Dendritic cell treated with granulocyte-macrophage colony-stimulating factor and Interleukin-4, amounts not matched to agents 40 ng/mL and 50 ng/mL, for 4 days (primary cell): ENCODE measurements around the gene CCNL2.
"Not testable (repeated sequence)": the region's sequence is repeated elsewhere in the genome, so short reads cannot be mapped to it uniquely, and the experiment has no call there.

Experiments
- H3K27ac Mint-ChIP-seq: one replicate; pipeline ENCODE4 v1.8.0; 2022; ENCODE audit warnings: mild to moderate bottlenecking, mixed read lengths
- H3K27me3 Mint-ChIP-seq: one replicate; pipeline ENCODE4 v1.8.0; 2022; ENCODE audit warnings: mild to moderate bottlenecking, mixed read lengths
- H3K36me3 Mint-ChIP-seq: one replicate; pipeline ENCODE4 v1.8.0; 2022; ENCODE audit warnings: low read depth, mixed read lengths
- H3K4me1 Mint-ChIP-seq: one replicate; pipeline ENCODE4 v1.8.0; 2022; ENCODE audit warnings: low read depth, mixed read lengths
- H3K4me3 Mint-ChIP-seq: one replicate; pipeline ENCODE4 v1.8.0; 2022; ENCODE audit warnings: mild to moderate bottlenecking, moderate library complexity, mixed read lengths
- H3K9me3 Mint-ChIP-seq: one replicate; pipeline ENCODE4 v1.8.0; 2022; ENCODE audit warnings: mixed read lengths
- intact Hi-C: fragments of 100-400 bp; cut with micrococcal nuclease; formaldehyde crosslinking; loops from one replicate; pipeline ENCODE4 v1.15.0; 2022

CCNL2 gene

GRCh38 chr1:1399187-1399871 lies at the start of gene CCNL2:
Gene CCNL2, minus strand, starts transcription at chr1:1399335. Its CDS starts 29 bp downstream, at chr1:1399306.
- intact Hi-C loops, result loop anchor here (1.0 kb wide), 1 partner anchor 24 kb away; the partner anchor contains the start of gene AURKAIP1
- Mint-ChIP-seq H3K4me1 (peaks cover 50% of the 10 kb centered on the region), H3K36me3 (peaks cover 92% of the 10 kb centered on the region), H3K27me3 (no peaks in the 10 kb centered on the region), H3K27ac (peak within 1 kb of the TSS; percentile 90), H3K9me3 (no peaks in the 10 kb centered on the region), H3K4me3 (peak within 1 kb of the TSS; percentile 91)

- H3K9me3 Mint-ChIP-seq, H3K27ac Mint-ChIP-seq, H3K4me1 Mint-ChIP-seq, intact Hi-C loops, H3K36me3 Mint-ChIP-seq, H3K4me3 Mint-ChIP-seq: not testable (repeated sequence)
- peaks cover 16% of the 10 kb centered on the region for H3K27me3 Mint-ChIP-seq
These were observed 47.5 kb upstream of the CCNL2 start for GRCh38 chr1:1446631-1447030.

GRCh38 chr1:1442069-1442770 lies 43.1 kb upstream of the CCNL2 start:
- intact Hi-C loops, result no loop called here
- Mint-ChIP-seq H3K4me1 (peaks cover 7% of the 10 kb centered on the region), H3K36me3 (no peaks in the 10 kb centered on the region), H3K27me3 (peaks cover 36% of the 10 kb centered on the region), H3K27ac (no peak overlapping the region), H3K4me3 (no peak overlapping the region), H3K9me3 (no peaks in the 10 kb centered on the region)

DNA sequence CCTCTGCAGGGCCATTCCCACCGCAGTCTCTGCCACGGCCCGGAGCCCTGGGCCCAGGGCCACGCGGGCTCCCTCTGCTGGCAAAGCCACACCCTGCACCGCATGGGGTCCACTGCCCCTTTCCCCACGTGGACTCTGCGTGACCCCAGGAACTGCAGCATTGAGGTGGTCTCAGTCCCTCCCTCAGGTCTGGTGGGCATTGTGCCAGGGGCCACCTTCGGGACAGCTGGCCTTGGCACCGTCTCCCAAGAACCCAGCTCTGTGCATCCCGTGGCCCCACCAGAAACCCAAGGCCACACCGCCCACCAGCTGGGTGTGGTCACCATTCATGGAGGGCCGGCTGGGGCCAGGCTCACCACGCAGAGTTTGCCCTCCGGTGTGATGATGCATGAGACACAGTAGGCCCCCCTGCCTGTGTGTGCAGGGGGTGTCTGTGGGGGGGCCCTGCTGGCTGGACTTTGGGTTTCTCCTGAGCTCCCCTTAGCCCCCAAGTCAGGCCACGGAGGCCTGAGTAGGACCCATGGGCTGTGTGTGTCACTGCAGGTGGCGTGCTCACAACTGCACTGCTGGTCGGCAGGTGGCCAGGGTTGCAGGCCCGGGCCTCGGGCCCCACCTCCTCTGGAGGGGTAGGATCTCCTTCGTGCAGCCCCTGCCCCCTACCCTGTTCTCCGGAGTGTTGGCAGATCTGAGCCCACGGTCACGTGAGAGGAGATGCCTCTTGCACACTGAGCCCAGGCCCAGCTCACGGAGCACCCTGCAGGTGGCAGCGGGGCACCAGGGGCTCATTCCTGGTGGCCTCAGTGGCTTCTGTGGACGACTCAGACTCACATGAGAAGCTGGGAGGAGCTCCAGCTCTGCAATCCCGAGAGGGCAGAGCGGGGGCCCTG lies 42.1 kb upstream of the CCNL2 start:
- Mint-ChIP-seq H3K36me3 (no peaks in the 10 kb centered on the region), H3K27me3 (peaks cover 45% of the 10 kb centered on the region), H3K9me3 (no peaks in the 10 kb centered on the region), H3K4me3 (no peak overlapping the region), H3K27ac (no peak overlapping the region), H3K4me1 (peaks cover 11% of the 10 kb centered on the region)
- intact Hi-C loops, result no loop called here

DNA sequence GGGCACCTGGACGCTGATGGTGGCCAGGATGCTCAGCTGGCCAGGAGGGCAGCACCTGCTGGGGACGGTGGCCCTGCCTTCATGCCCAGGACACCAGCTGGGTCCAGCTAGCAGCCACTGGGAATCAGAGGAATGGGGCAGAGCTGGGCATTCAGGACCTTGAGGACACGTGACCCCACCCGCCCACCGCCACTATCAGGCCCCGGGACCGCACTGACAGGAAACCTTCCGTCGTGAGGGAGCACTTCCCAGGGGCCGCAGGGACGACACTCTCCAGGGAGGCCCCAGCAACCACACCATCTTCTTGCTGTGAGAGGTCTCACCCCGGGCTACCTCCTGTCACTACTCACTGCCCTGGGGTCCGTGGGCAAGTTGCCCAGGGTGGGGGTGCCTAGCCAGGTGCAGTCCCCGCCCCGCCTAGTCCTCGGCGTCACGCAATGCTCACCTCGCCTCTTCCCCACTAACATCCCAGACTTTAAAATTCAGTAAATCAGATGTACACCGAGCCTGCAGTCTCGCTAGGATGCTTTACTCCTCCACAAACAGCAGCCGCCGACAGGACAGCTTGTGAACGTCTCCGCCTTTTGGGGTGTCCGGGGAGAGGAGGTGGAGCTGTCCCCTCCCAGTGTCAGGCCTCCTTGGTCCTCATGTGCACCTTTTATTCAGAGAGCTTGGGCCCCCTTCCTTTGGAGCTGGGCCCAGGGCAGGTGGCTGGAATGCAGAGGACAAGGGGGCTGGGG lies 41.3 kb upstream of the CCNL2 start:
- H3K4me3 Mint-ChIP-seq, result no peak overlapping the region
- H3K27ac Mint-ChIP-seq, result no peak overlapping the region
- intact Hi-C loops, result no loop called here
- no peaks in the 10 kb centered on the region for H3K9me3 Mint-ChIP-seq
- H3K36me3 Mint-ChIP-seq, result no peaks in the 10 kb centered on the region
- H3K4me1 Mint-ChIP-seq, result peaks cover 14% of the 10 kb centered on the region
- peaks cover 50% of the 10 kb centered on the region for H3K27me3 Mint-ChIP-seq

DNA sequence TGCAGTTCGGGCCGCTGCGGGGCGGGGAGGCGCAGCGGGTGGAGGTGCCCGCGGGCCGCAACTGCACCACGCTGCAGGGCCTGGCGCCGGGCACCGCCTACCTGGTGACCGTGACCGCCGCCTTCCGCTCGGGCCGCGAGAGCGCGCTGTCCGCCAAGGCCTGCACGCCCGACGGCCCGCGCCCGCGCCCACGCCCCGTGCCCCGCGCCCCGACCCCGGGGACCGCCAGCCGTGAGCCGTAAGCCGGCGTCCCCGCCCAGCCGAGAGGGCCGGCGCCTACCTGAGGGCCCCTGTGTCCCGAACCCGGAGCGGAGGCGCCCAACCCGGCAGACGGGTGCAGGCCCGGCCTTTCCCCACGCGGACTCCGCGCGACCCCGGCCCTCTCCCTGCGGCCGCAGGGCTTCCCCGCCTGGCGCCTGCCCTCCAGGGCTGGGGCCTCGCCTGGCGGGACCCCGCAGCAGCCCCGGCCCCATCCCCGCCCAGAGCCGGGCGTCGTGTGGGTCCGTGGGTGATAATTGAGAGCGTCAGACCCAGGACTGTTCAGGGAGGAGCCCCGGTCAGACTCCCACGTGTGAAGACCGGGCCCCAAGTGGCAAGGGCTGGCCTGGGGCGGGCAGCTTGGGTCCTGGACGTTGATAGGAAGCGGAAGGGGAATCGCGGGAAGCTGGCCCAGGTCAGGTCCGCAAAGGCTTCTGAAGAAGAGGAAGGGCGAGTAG lies 40.6 kb upstream of the CCNL2 start:
- Mint-ChIP-seq H3K4me1 (peaks cover 20% of the 10 kb centered on the region), H3K27me3 (peaks cover 57% of the 10 kb centered on the region), H3K36me3 (no peaks in the 10 kb centered on the region), H3K9me3 (no peaks in the 10 kb centered on the region), H3K27ac (no peak overlapping the region), H3K4me3 (no peak overlapping the region)
- intact Hi-C loops, result no loop called here

DNA sequence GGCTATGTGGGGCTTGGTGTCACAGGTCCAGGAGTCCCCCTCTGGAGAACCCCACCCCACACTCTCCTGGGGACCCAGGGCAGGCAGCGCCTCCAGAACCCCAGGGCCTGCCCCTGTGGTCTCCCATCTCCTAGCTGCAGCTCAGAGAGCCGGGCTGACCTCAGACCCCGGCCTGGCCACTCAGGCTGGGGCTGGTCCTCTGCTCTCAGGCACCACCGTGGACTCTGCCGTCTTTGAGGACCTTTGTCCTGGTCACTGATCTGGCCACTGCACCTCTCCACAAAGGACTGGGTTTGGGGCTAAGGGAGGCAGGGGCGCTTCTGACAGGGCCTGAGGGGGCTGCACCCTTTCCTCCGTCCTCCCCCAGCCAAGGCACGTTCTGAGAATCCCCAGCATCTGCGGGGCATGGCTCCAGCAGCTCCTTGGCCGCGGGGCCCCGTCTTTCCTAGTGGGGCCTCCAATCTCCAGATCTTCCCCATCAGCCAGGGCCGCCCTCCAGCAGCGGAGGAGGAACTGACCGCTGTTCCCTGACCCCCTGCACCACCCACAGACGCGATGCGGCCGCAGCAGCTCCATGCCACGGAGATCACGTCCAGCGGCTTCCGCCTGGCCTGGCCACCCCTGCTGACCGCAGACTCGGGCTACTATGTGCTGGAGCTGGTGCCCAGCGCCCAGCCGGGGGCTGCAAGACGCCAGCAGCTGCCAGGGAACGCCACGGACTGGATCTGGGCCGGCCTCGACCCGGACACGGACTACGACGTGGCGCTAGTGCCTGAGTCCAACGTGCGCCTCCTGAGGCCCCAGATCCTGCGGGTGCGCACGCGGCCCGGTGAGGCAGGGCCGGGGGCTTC lies 39.6 kb upstream of the CCNL2 start:
- Mint-ChIP-seq H3K9me3 (no peaks in the 10 kb centered on the region), H3K4me1 (peaks cover 29% of the 10 kb centered on the region), H3K27ac (no peak overlapping the region), H3K36me3 (no peaks in the 10 kb centered on the region), H3K4me3 (no peak overlapping the region), H3K27me3 (peaks cover 64% of the 10 kb centered on the region)
- intact Hi-C loops, result no loop called here

DNA sequence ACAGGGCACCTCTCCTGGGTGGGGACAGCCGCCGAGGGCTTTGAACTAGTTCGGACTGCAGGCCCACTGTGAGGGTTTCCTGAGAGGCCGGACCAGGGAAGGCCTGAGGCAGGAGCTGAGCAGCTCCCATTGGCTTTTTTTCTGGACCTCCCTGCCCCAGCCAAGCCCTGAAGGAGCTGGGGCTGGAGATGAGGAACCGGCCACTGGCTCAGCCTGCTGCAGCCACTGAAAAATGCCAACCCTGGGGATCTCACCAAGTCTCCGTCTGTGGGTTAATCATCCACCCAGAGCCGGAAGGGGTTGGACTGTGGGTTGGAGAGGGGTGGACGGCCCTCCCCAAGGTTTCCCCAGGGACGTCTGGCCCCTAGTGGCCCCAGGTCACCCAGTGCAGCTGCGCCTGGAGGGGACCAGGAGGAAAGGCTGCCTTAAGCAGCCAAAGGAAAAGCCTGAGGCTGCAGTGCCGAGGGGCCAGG lies 38.8 kb upstream of the CCNL2 start:
- Mint-ChIP-seq H3K27me3 (peaks cover 72% of the 10 kb centered on the region), H3K36me3 (no peaks in the 10 kb centered on the region), H3K4me1 (peaks cover 34% of the 10 kb centered on the region), H3K4me3 (no peak overlapping the region), H3K27ac (no peak overlapping the region), H3K9me3 (no peaks in the 10 kb centered on the region)
- intact Hi-C loops, result no loop called here

DNA sequence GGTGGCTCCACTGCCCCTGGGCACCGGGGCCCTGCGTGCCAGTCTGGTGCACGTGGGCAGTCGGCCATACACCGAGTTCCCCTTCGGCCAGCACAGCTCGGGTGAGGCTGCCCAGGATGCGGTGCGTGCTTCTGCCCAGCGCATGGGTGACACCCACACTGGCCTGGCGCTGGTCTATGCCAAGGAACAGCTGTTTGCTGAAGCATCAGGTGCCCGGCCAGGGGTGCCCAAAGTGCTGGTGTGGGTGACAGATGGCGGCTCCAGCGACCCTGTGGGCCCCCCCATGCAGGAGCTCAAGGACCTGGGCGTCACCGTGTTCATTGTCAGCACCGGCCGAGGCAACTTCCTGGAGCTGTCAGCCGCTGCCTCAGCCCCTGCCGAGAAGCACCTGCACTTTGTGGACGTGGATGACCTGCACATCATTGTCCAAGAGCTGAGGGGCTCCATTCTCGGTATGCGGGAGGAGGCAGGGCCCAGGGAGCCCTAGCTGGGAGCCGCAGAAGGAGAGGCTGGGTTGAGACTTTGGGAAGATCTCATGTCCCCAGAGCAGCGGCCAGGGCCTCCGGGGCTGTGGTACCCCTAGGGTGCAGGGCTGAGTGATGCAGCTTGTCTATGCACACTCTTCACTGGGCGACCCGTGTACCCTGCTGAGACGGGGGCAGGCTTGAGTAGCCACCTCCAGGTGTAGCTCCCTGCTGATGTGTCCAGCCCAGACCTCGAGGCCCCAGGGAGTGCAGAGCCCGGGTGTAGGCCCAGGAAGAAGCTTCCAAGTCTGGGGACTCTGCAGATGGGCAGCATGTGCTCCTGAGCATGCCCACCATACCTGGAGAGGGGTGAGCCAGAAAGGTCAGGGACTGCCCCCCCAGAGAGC lies 38.1 kb upstream of the CCNL2 start:
- intact Hi-C loops, result no loop called here
- H3K36me3 Mint-ChIP-seq, result no peaks in the 10 kb centered on the region

GRCh38 chr1:1436630-1437032 lies 37.5 kb upstream of the CCNL2 start:
- intact Hi-C loops, result no loop called here
- H3K9me3 Mint-ChIP-seq, result no peaks in the 10 kb centered on the region
- no peaks in the 10 kb centered on the region for H3K36me3 Mint-ChIP-seq
- H3K4me1 Mint-ChIP-seq, result peaks cover 34% of the 10 kb centered on the region
- H3K4me3 Mint-ChIP-seq, result no peak overlapping the region
- no peak overlapping the region for H3K27ac Mint-ChIP-seq
- H3K27me3 Mint-ChIP-seq, result peaks cover 81% of the 10 kb centered on the region

More for the DNA sequence above, 38.1 kb upstream of the CCNL2 start:
- Mint-ChIP-seq H3K4me1 (peaks cover 34% of the 10 kb centered on the region), H3K4me3 (no peak overlapping the region), H3K27me3 (peaks cover 79% of the 10 kb centered on the region), H3K9me3 (no peaks in the 10 kb centered on the region), H3K27ac (no peak overlapping the region)

- peaks cover 32% of the 10 kb centered on the region for H3K4me1 Mint-ChIP-seq
- no peaks in the 10 kb centered on the region for H3K36me3 Mint-ChIP-seq
- peak overlapping the region; percentile 51 for H3K4me3 Mint-ChIP-seq
- no peak overlapping the region for H3K27ac Mint-ChIP-seq
- H3K27me3 Mint-ChIP-seq, result peaks cover 86% of the 10 kb centered on the region
- intact Hi-C loops, result no loop called here
- no peaks in the 10 kb centered on the region for H3K9me3 Mint-ChIP-seq
These were observed 36.9 kb upstream of the CCNL2 start for GRCh38 chr1:1435911-1436629.
